Measurements from ENCODE around the gene STARD3NL. TPM values are rescaled to one million over a fixed set of nuclear protein-coding genes. Genes with fewer than 3 reads are reported as not detected.

STARD3NL gene, protein sequence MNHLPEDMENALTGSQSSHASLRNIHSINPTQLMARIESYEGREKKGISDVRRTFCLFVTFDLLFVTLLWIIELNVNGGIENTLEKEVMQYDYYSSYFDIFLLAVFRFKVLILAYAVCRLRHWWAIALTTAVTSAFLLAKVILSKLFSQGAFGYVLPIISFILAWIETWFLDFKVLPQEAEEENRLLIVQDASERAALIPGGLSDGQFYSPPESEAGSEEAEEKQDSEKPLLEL
- total RNA-seq, result 76.7 and 110 TPM in 2 replicates

DNA sequence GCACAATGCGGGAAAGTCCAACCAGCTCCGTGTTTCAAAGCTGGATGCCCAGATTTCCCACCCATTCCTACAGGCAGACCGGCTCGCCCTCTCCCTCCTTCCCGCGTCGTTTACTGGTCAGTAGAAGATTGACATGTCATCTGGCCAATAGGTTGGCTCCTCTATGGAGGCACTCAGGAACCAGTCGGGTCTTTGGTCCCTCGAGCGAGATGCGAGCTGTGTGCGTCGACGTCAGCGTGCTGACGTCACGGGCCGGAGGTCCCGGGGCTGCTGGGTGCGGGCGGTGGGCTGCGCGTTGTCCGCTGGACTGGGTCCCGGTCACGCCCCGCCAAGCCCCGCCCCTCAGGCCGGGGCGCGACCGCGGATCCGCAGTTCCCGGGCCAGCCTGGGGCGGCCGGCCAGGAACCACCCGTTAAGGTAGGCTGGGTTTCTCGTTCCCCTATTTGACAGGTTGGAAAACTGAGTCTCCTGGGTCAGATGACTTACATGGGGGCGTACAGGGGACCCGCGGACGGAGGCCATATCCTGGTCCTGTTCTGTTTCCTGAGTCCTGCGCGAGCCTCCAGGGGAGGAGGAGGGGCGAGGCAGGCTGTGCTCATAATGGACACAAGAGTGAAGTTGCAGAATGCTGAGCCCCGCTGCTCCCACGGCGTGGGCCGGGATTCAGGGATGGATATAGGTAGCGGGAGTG, at the start of gene STARD3NL:
TSS of gene STARD3NL (plus strand) at position 242 of the 691 bp plus-strand sequence. CDS start 29,260 bp downstream, outside the sequence.

DNA sequence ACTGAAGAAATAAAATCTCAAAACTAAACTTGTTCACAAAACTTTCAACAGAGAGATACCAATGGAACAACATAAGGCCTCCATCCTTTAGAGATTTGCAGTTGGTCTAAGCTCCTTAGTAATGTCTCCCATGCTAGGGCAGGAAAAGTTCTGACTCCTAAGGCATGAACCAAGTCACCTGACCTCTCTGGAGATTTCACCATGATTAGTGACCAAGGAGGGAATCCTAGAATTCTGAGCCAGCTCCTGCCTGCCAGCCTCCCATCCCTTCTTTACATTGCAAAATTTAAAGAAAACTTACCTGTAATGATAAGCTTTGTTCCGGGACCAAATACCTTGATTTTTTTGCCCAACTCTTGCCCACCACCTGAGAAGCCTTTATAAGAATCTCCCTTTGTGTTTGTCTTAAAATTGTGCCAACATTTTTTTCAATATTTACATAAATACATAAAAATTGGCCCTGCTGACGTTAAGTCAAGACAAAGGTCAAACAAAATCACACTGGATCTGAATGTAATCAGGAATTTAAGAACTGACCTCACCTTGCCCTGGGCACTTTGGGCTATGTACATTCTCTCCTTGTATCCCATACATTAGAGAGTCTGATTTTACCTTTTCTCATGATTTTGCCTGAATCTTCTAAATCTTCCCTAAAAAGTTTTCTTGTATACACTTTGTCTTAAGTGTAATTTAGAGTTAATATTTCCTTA, 95.4 kb downstream of the STARD3NL start, which contains the start of gene TARP:
TSS of gene TARP (minus strand) at position 351 of the 710 bp plus-strand sequence.

Data from bladder microvascular endothelial cell (primary cell).